PFSK-1 (cell line): ENCODE results near the gene ENTPD8.

Experiments used
- POLR2AphosphoS5 ChIP-seq: IDR thresholded peaks from 2 replicates; pipeline ENCODE4 v1.6.1; 2012; ENCODE audit warnings: low read depth, mild to moderate bottlenecking, control low read depth, low read length, moderate library complexity
- TAF1 ChIP-seq: IDR thresholded peaks from 2 replicates; pipeline ENCODE4 v1.6.1; 2012; ENCODE audit warnings: low read length, control low read depth, borderline replicate concordance; ENCODE audit not compliant: insufficient read depth

GRCh38 chr9:137415451-137415850, 25.7 kb downstream of the ENTPD8 start:
- no peak for TF ChIP-seq TAF1
- no peak for TF ChIP-seq POLR2AphosphoS5
